ENCODE data around the gene ZBTB3. TPM values are rescaled to one million over a fixed set of nuclear protein-coding genes. Genes with fewer than 3 reads are reported as not detected.

Gene ZBTB3
- total and polyA plus RNA-seq, 2 of the 13 experiments (the other 11 are each of a cell fraction or from before 2014, with no cell fraction given), result 3.4 to 5.2 TPM

- TF ChIP-seq ZBED4 (CRISPR knock-in tag; IDR thresholded peaks at IDR 0.05; ENCODE audit: borderline replicate concordance), result no peak
- no peak for TF ChIP-seq ZNF790 (CRISPR knock-in tag; IDR thresholded peaks at IDR 0.05; ENCODE audit: borderline replicate concordance)
- peak; percentile 62; the same call in 1 of the 2 replicates for TF ChIP-seq ZNF451 (CRISPR knock-in tag; IDR thresholded peaks at IDR 0.05)
- TF ChIP-seq SNAPC4 (CRISPR knock-in tag; IDR thresholded peaks at IDR 0.05), result 0 out of 2 replicates have a peak, but pooled peaks have one; percentile 34
- no peak; the same call in 1 of the 2 replicates for TF ChIP-seq TBX2 (CRISPR knock-in tag; IDR thresholded peaks at IDR 0.05; ENCODE audit: borderline replicate concordance)
- no peak for TF ChIP-seq ZNF253 (CRISPR knock-in tag; IDR thresholded peaks at IDR 0.05; ENCODE audit: borderline replicate concordance)
- TF ChIP-seq ZNF615 (CRISPR knock-in tag; IDR thresholded peaks at IDR 0.05; ENCODE audit: borderline replicate concordance), result no peak
- no peak for TF ChIP-seq SIN3B (IDR thresholded peaks at IDR 0.05; ENCODE audit: low read length)
- no peak for TF ChIP-seq MLLT10 (CRISPR knock-in tag; IDR thresholded peaks at IDR 0.05)
- TF ChIP-seq NR2F2 (IDR thresholded peaks at IDR 0.05; ENCODE audit: borderline replicate concordance, low read depth), result peak; percentile 33; the same call in 1 of the 2 replicates
- TF ChIP-seq PPARG (CRISPR knock-in tag; conservative IDR thresholded peaks at IDR 0.05), result no peak
- no peak for TF ChIP-seq SRSF9 (IDR thresholded peaks at IDR 0.05; ENCODE audit: borderline replicate concordance, insufficient read depth, low read depth, low read length, poor library complexity, severe bottlenecking)
- no peak for TF ChIP-seq AGO2 (optimal IDR thresholded peaks at IDR 0.05; ENCODE audit: low read depth, low read length)
- no peak for TF ChIP-seq HNF4G (IDR thresholded peaks at IDR 0.05; ENCODE audit: borderline replicate concordance, low read depth, low read length)
- TF ChIP-seq HNF4G (CRISPR knock-in tag; IDR thresholded peaks at IDR 0.05; ENCODE audit: borderline replicate concordance, low read depth), result no peak
- TF ChIP-seq ESRRA (CRISPR knock-in tag; IDR thresholded peaks at IDR 0.05; ENCODE audit: low read depth), result no peak
- no peak for TF ChIP-seq ZFP1 (CRISPR knock-in tag; IDR thresholded peaks at IDR 0.05)
- TF ChIP-seq MYNN (CRISPR knock-in tag; IDR thresholded peaks at IDR 0.05; ENCODE audit: low read depth), result no peak
- no peak for TF ChIP-seq MAZ (IDR thresholded peaks at IDR 0.05; ENCODE audit: borderline replicate concordance, low read depth, low read length)
- 0 out of 2 replicates have a peak, but pooled peaks have one; percentile 17 for TF ChIP-seq MAZ (CRISPR knock-in tag; IDR thresholded peaks at IDR 0.05; ENCODE audit: low read depth)
- TF ChIP-seq NONO (IDR thresholded peaks at IDR 0.05), result no peak
- TF ChIP-seq NONO (CRISPR knock-in tag; conservative IDR thresholded peaks at IDR 0.05), result no peak
Measured at GRCh38 chr11:62728171-62728988, 25.6 kb downstream of the ZBTB3 start, which contains the start of gene TTC9C (continued).
